ENCODE measurements around the gene FAT2.

FAT2 gene

GRCh38 chr5:151549713-151550112, 41.4 kb downstream of the FAT2 start:
- Histone ChIP-seq H3K9ac (ENCODE audit: low read length) (no peak overlapping the region), H3K27ac (ENCODE audit: low read length) (no peak overlapping the region), H3K79me2 (ENCODE audit: low read length) (no peaks in the 10 kb centered on the region), H3K9me3 (ENCODE audit: insufficient read depth, low read length) (no peaks in the 10 kb centered on the region), H4K20me1 (ENCODE audit: insufficient read depth, low read length) (no peaks in the 10 kb centered on the region), H3K4me2 (ENCODE audit: low read length) (no peak overlapping the region), H3K4me1 (ENCODE audit: low read length) (peaks cover 18% of the 10 kb centered on the region), H3K4me3 (ENCODE audit: low read length) (no peak overlapping the region), H2AFZ (ENCODE audit: low read depth, low read length) (no peak overlapping the region), H3K36me3 (replicated peaks; ENCODE audit: low read depth, low read length) (no peaks in the 10 kb centered on the region), H3K27me3 (ENCODE audit: low read depth, low read length) (no peaks in the 10 kb centered on the region)
- TF ChIP-seq EZH2phosphoT487 (IDR thresholded peaks at IDR 0.05; ENCODE audit: low read depth) (no peak), CTCF (IDR thresholded peaks at IDR 0.05; ENCODE audit: low read depth, low read length) (no peak)

GRCh38 chr5:151547364-151547763, 43.8 kb downstream of the FAT2 start:
- Histone ChIP-seq H3K27me3 (ENCODE audit: low read depth, low read length) (no peaks in the 10 kb centered on the region), H4K20me1 (ENCODE audit: insufficient read depth, low read length) (no peaks in the 10 kb centered on the region), H3K9ac (ENCODE audit: low read length) (no peak overlapping the region), H3K79me2 (ENCODE audit: low read length) (no peaks in the 10 kb centered on the region), H3K9me3 (ENCODE audit: insufficient read depth, low read length) (no peaks in the 10 kb centered on the region), H3K4me1 (ENCODE audit: low read length) (peaks cover 6% of the 10 kb centered on the region; the same call in 1 of the 2 replicates), H3K36me3 (replicated peaks; ENCODE audit: low read depth, low read length) (no peaks in the 10 kb centered on the region), H3K27ac (ENCODE audit: low read length) (no peak overlapping the region), H2AFZ (ENCODE audit: low read depth, low read length) (no peak overlapping the region), H3K4me3 (ENCODE audit: low read length) (no peak overlapping the region), H3K4me2 (ENCODE audit: low read length) (no peak overlapping the region)
- TF ChIP-seq EZH2phosphoT487 (IDR thresholded peaks at IDR 0.05; ENCODE audit: low read depth) (no peak), CTCF (IDR thresholded peaks at IDR 0.05; ENCODE audit: low read depth, low read length) (no peak)

- H3K27ac ChIP-seq (ENCODE audit: low read length): no peak overlapping the region
- H3K4me1 ChIP-seq (ENCODE audit: low read length): no peaks in the 10 kb centered on the region
- no peaks in the 10 kb centered on the region for H4K20me1 ChIP-seq (ENCODE audit: insufficient read depth, low read length)
- H3K27me3 ChIP-seq (ENCODE audit: low read depth, low read length): no peaks in the 10 kb centered on the region
- no peak for TF ChIP-seq CTCF (IDR thresholded peaks at IDR 0.05; ENCODE audit: low read depth, low read length)
- no peak overlapping the region for H3K4me2 ChIP-seq (ENCODE audit: low read length)
- no peaks in the 10 kb centered on the region for H3K79me2 ChIP-seq (ENCODE audit: low read length)
- no peaks in the 10 kb centered on the region for H3K36me3 ChIP-seq (replicated peaks; ENCODE audit: low read depth, low read length)
- H2AFZ ChIP-seq (ENCODE audit: low read depth, low read length): no peak overlapping the region
- no peak overlapping the region for H3K4me3 ChIP-seq (ENCODE audit: low read length)
- no peak overlapping the region for H3K9ac ChIP-seq (ENCODE audit: low read length)
- no peaks in the 10 kb centered on the region for H3K9me3 ChIP-seq (ENCODE audit: insufficient read depth, low read length)
These were observed 49.6 kb downstream of the FAT2 start for GRCh38 chr5:151541571-151541970.
